ENCODE measurements around the gene INF2. TPM values are rescaled to one million over a fixed set of nuclear protein-coding genes. Genes with fewer than 3 reads are reported as not detected.

The INF2 gene
- total RNA-seq, 1 donor from 2014 or later, result 69.2 TPM

DNA sequence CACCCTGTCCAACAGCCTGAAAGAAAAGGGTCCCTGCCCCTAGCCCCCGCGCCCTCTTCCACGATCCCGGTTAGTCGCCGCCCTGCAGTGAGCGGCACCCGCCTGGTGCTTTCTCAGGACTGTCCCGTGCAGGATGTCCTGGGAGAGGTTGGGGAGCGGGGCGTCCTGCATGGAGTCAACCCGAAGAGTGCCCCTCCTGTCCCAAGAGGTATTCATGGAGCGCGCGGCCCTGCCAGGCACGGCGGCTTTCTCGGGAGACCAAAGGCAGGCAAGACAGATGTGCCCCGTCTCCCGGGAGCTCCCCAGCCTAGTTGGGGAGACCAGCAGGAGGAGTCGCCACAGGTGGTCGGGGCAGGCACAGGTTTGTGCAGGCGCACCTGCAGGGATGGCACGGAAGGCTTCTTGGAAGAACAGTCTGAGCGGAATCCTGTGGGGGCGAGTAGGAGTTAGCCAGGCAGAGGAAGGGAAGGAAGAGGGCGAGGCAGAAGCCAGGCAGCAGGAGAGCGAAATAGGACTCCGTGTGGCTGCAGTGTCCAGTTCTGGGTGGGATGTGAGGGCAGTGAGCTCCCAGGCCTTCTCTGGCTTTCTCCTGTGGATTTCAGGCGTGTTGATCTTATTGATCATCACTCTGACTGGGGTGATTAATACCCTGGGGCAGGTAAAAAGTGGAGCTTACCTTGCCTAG, 64.3 kb downstream of the INF2 start:
- DNase-seq (ENCODE audit: low spot score, unreplicated experiment), result no peak
- no peaks in the 10 kb centered on the region for H3K27me3 Mint-ChIP-seq
- no peaks in the 10 kb centered on the region for H3K9me3 Mint-ChIP-seq (ENCODE audit: low read depth)
- H3K27ac Mint-ChIP-seq, result peak overlapping the region; percentile 92
- H3K36me3 Mint-ChIP-seq (ENCODE audit: insufficient read depth), result peaks cover 4% of the 10 kb centered on the region
- peaks cover 17% of the 10 kb centered on the region for H3K4me1 Mint-ChIP-seq (ENCODE audit: low read depth)
- peak overlapping the region; percentile 77 for H3K4me3 Mint-ChIP-seq (ENCODE audit: low read depth)
- TF ChIP-seq, protein P1, sequence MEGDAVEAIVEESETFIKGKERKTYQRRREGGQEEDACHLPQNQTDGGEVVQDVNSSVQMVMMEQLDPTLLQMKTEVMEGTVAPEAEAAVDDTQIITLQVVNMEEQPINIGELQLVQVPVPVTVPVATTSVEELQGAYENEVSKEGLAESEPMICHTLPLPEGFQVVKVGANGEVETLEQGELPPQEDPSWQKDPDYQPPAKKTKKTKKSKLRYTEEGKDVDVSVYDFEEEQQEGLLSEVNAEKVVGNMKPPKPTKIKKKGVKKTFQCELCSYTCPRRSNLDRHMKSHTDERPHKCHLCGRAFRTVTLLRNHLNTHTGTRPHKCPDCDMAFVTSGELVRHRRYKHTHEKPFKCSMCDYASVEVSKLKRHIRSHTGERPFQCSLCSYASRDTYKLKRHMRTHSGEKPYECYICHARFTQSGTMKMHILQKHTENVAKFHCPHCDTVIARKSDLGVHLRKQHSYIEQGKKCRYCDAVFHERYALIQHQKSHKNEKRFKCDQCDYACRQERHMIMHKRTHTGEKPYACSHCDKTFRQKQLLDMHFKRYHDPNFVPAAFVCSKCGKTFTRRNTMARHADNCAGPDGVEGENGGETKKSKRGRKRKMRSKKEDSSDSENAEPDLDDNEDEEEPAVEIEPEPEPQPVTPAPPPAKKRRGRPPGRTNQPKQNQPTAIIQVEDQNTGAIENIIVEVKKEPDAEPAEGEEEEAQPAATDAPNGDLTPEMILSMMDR (IDR thresholded peaks at IDR 0.05; ENCODE audit: unreplicated experiment), result no peak

DNA sequence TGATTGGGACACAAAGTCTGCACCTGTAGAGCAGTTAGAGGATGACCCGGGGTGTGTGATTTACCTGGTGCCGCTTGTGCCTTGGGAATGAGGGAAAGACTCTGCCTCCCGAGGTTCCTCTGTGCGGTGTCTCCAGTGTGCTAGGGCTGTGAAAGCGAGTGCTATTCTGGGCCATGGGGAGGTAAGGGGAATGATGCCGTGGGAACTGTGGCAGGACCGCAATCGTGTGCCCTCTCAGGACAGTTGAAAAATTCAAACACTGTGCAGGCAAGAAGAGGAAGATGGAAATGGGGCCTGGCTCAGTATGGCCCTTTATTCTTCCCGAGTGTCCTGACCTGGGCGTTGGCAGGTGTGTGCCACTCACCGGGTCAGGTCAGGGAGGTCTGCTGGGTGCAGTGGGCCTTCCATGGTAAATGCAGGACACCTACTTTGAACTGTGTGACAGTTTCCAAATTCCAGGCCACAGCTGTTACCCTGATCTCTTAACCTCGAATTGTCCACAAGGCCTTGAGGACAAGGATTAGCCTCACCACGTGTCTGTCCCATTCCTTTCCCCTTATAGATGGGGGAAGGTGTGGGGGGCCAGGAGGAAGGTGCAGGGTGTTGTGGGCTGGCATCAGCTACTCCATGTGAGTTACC, 64.9 kb downstream of the INF2 start:
- H3K27ac Mint-ChIP-seq, result peak overlapping the region; percentile 92
- H3K9me3 Mint-ChIP-seq (ENCODE audit: low read depth), result no peaks in the 10 kb centered on the region
- peaks cover 16% of the 10 kb centered on the region for H3K4me1 Mint-ChIP-seq (ENCODE audit: low read depth)
- no peak for DNase-seq (ENCODE audit: low spot score, unreplicated experiment)
- TF ChIP-seq, protein P1 (IDR thresholded peaks at IDR 0.05; ENCODE audit: unreplicated experiment), result no peak
- no peaks in the 10 kb centered on the region for H3K27me3 Mint-ChIP-seq
- peaks cover 6% of the 10 kb centered on the region for H3K36me3 Mint-ChIP-seq (ENCODE audit: insufficient read depth)
- H3K4me3 Mint-ChIP-seq (ENCODE audit: low read depth), result peak overlapping the region; percentile 77

DNA sequence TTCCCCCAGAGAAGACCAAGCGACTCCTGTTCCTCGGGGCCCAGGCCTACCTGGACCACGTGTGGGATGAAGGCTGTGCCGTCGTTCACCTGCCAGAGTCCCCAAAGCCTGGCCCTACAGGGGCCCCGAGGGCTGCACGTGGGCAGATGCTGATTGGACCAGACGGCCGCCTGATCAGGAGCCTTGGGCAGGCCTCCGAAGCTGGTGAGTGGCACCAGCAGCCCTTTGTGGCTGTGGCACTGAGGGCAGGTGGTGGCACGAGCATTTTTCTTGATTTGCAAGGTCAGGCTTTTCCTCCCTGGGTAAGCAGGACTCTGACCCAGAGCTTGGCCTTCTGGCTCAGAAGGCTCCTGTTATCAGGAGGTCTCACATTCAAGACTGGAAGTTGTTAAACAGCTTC, 66.2 kb downstream of the INF2 start:
- Mint-ChIP-seq H3K4me3 (ENCODE audit: low read depth) (no peak overlapping the region), H3K27me3 (no peaks in the 10 kb centered on the region), H3K9me3 (ENCODE audit: low read depth) (no peaks in the 10 kb centered on the region), H3K4me1 (ENCODE audit: low read depth) (peaks cover 16% of the 10 kb centered on the region), H3K36me3 (ENCODE audit: insufficient read depth) (peaks cover 7% of the 10 kb centered on the region), H3K27ac (no peak overlapping the region)
- TF ChIP-seq, protein P1 (IDR thresholded peaks at IDR 0.05; ENCODE audit: unreplicated experiment), result no peak
- no peak for DNase-seq (ENCODE audit: low spot score, unreplicated experiment)

DNA sequence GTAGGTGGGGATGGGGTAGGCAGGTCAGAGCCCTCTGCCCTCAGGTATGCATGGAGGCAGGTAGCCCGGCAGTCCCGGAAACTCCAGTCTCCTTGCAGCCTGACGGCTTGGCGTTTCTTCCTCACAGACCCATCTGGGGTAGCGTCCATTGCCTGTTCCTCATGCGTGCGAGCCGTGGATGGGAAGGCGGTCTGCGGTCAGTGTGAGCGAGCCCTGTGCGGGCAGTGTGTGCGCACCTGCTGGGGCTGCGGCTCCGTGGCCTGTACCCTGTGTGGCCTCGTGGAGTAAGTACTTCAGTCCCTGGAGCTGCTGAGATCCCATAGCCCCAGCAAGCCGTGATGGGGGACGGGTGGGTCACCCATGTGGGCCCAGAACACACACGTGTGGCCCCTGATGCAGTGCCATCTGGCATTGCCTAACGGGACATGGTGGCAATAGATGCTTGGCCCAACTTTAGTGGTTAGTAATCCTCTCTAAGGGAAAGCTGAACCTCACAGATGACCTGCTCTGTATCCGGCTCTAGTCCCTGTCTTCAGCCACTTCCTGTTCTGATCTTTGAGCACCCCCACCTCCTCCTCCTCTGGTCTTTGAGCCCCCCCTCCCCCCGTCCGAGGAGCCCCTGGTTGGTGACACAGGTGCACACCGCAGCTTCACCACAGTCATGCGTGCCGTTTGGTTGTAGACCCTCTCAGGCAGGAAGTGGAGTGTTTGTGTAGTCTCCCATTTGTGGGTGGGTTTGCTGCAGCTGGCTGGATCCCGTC, 67.2 kb downstream of the INF2 start:
- Mint-ChIP-seq H3K27me3 (no peaks in the 10 kb centered on the region), H3K4me3 (ENCODE audit: low read depth) (no peak overlapping the region), H3K36me3 (ENCODE audit: insufficient read depth) (peaks cover 7% of the 10 kb centered on the region), H3K4me1 (ENCODE audit: low read depth) (peaks cover 16% of the 10 kb centered on the region), H3K27ac (no peak overlapping the region), H3K9me3 (ENCODE audit: low read depth) (no peaks in the 10 kb centered on the region)
- TF ChIP-seq, protein P1 (IDR thresholded peaks at IDR 0.05; ENCODE audit: unreplicated experiment), result no peak
- no peak for DNase-seq (ENCODE audit: low spot score, unreplicated experiment)

DNA sequence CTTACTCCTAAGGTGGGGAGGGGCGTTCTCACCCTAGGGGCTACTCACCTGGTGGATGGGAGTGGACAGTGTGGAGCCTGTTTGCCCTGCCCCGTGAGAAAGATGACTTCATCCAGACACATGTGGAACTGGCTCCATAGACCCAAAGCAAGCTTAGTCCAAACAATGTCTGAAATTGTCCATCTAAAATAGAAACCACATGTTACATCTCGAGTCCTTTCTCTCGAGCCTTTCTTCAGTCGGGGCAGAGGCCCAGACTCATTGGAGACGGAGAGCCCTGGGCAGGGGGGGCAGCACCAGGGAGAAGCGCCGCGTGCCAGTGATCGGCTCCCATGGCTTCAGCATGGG, 67.8 kb downstream of the INF2 start:
- H3K27me3 Mint-ChIP-seq, result no peaks in the 10 kb centered on the region
- DNase-seq (ENCODE audit: low spot score, unreplicated experiment), result no peak
- peaks cover 2% of the 10 kb centered on the region for H3K9me3 Mint-ChIP-seq (ENCODE audit: low read depth)
- no peak overlapping the region for H3K27ac Mint-ChIP-seq
- H3K36me3 Mint-ChIP-seq (ENCODE audit: insufficient read depth), result peaks cover 10% of the 10 kb centered on the region
- H3K4me3 Mint-ChIP-seq (ENCODE audit: low read depth), result no peak overlapping the region
- TF ChIP-seq, protein P1 (IDR thresholded peaks at IDR 0.05; ENCODE audit: unreplicated experiment), result no peak
- peaks cover 16% of the 10 kb centered on the region for H3K4me1 Mint-ChIP-seq (ENCODE audit: low read depth)
